ENCODE results near the gene TMEM86B. TPM values are rescaled to one million over a fixed set of nuclear protein-coding genes. Genes with fewer than 3 reads are reported as not detected.

The TMEM86B gene
- polyA plus RNA-seq, 1 donor from 2014 or later = 2.3 TPM

- no peaks in the 10 kb centered on the region for H3K9me3 ChIP-seq (ENCODE audit: low read length)
- H2AFZ ChIP-seq (ENCODE audit: low read depth, low read length) = no peak overlapping the region
- no peaks in the 10 kb centered on the region for H3F3A ChIP-seq (ENCODE audit: insufficient read depth, low read length, poor library complexity, severe bottlenecking)
- no peak overlapping the region for H3K9ac ChIP-seq (ENCODE audit: low read length)
- no peaks in the 10 kb centered on the region for H3K9me2 ChIP-seq (ENCODE audit: insufficient read depth, low read length)
- H3K79me2 ChIP-seq (replicated peaks; ENCODE audit: insufficient read depth, low read length) = no peaks in the 10 kb centered on the region
- peaks cover 5% of the 10 kb centered on the region for H3K27me3 ChIP-seq (ENCODE audit: insufficient read depth, low read depth, low read length)
- no peak overlapping the region for H3K27ac ChIP-seq (ENCODE audit: low read length)
- no peaks in the 10 kb centered on the region for H4K20me1 ChIP-seq (ENCODE audit: insufficient read depth)
- TF ChIP-seq RAD21 (conservative IDR thresholded peaks at IDR 0.05) = no peak
- H3K36me3 ChIP-seq (ENCODE audit: insufficient read depth, low read length) = no peaks in the 10 kb centered on the region
- H3K4me3 ChIP-seq (ENCODE audit: low read length) = no peak overlapping the region
- no peak overlapping the region for H3K4me2 ChIP-seq (ENCODE audit: low read length)
Measured at GRCh38 chr19:55189403-55189835, 39.1 kb downstream of the TMEM86B start.

- no peak overlapping the region for H3K4me3 ChIP-seq (ENCODE audit: low read length)
- no peak for TF ChIP-seq RAD21 (conservative IDR thresholded peaks at IDR 0.05)
- no peak for TF ChIP-seq SMC3 (conservative IDR thresholded peaks at IDR 0.05; ENCODE audit: poor library complexity)
- TF ChIP-seq EZH2 (IDR thresholded peaks at IDR 0.05; ENCODE audit: borderline replicate concordance, insufficient read depth, low read length, poor library complexity, severe bottlenecking) = no peak
Measured at GRCh38 chr19:55188625-55189024, 39.9 kb downstream of the TMEM86B start.

GRCh38 chr19:55186080-55186479 is 42.5 kb downstream of the TMEM86B start:
- no peak overlapping the region for H3K4me2 ChIP-seq (ENCODE audit: low read length)
- no peaks in the 10 kb centered on the region for H3K9me2 ChIP-seq (ENCODE audit: insufficient read depth, low read length)
- no peak overlapping the region for H3K27ac ChIP-seq (ENCODE audit: low read length)
- H3K4me3 ChIP-seq (ENCODE audit: low read length) = no peak overlapping the region
- peaks cover 20% of the 10 kb centered on the region for H3K27me3 ChIP-seq (ENCODE audit: insufficient read depth, low read depth, low read length)
- TF ChIP-seq TAF1 (IDR thresholded peaks at IDR 0.05; ENCODE audit: low read depth) (no peak), RAD21 (conservative IDR thresholded peaks at IDR 0.05) (no peak), EP300 (conservative IDR thresholded peaks at IDR 0.05; ENCODE audit: poor library complexity, severe bottlenecking) (no peak), SMC3 (conservative IDR thresholded peaks at IDR 0.05; ENCODE audit: poor library complexity) (no peak), MXI1 (conservative IDR thresholded peaks at IDR 0.05; ENCODE audit: poor library complexity, severe bottlenecking) (no peak), CTCF (IDR thresholded peaks at IDR 0.05; ENCODE audit: poor library complexity, severe bottlenecking) (no peak), POLR2AphosphoS5 (IDR thresholded peaks at IDR 0.05) (no peak), REST (IDR thresholded peaks at IDR 0.05; ENCODE audit: borderline replicate concordance) (no peak), EZH2 (IDR thresholded peaks at IDR 0.05; ENCODE audit: borderline replicate concordance, insufficient read depth, low read length, poor library complexity, severe bottlenecking) (no peak)
- H3K9ac ChIP-seq (ENCODE audit: low read length) = no peak overlapping the region
- H2AFZ ChIP-seq (ENCODE audit: low read depth, low read length) = no peak overlapping the region
- no peaks in the 10 kb centered on the region for H3K36me3 ChIP-seq (ENCODE audit: insufficient read depth, low read length)
- no peaks in the 10 kb centered on the region for H3F3A ChIP-seq (ENCODE audit: insufficient read depth, low read length, poor library complexity, severe bottlenecking)
- H3K9me3 ChIP-seq (ENCODE audit: low read length) = no peaks in the 10 kb centered on the region
- H3K79me2 ChIP-seq (replicated peaks; ENCODE audit: insufficient read depth, low read length) = no peaks in the 10 kb centered on the region
- no peaks in the 10 kb centered on the region for H4K20me1 ChIP-seq (ENCODE audit: insufficient read depth)

More at GRCh38 chr19:55188625-55189024, 39.9 kb downstream of the TMEM86B start:
- Histone ChIP-seq H3K9ac (ENCODE audit: low read length) (no peak overlapping the region), H3K4me2 (ENCODE audit: low read length) (no peak overlapping the region), H3K27ac (ENCODE audit: low read length) (no peak overlapping the region), H3F3A (ENCODE audit: insufficient read depth, low read length, poor library complexity, severe bottlenecking) (no peaks in the 10 kb centered on the region), H2AFZ (ENCODE audit: low read depth, low read length) (no peak overlapping the region), H3K79me2 (replicated peaks; ENCODE audit: insufficient read depth, low read length) (no peaks in the 10 kb centered on the region), H3K9me3 (ENCODE audit: low read length) (no peaks in the 10 kb centered on the region), H4K20me1 (ENCODE audit: insufficient read depth) (no peaks in the 10 kb centered on the region), H3K36me3 (ENCODE audit: insufficient read depth, low read length) (no peaks in the 10 kb centered on the region), H3K9me2 (ENCODE audit: insufficient read depth, low read length) (no peaks in the 10 kb centered on the region), H3K27me3 (ENCODE audit: insufficient read depth, low read depth, low read length) (peaks cover 5% of the 10 kb centered on the region)

Measured in neural cell (in vitro differentiated cells).